ENCODE results near the gene INSL4.

Gene INSL4

DNA sequence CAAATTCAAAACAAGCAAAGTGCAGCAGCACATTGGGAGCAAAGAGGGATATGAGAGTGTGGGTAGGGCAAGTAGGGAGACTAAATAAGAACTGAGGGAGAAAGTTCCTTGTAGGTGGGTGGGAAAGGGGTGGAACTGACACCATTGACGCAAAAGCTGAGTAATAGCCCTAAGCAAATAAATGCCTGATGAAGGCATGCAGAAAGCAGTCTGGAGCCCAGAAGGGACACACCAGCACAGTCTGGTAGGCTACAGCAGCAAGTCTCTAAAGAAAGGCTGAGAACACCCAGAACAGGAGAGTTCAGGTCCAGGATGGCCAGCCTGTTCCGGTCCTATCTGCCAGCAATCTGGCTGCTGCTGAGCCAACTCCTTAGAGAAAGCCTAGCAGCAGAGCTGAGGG, at the start of gene INSL4:
Gene INSL4, plus strand, starts transcription at position 208 of the 400 bp plus-strand sequence. Its CDS starts 105 bp downstream, at position 313.
- no peak for DNase-seq

DNA sequence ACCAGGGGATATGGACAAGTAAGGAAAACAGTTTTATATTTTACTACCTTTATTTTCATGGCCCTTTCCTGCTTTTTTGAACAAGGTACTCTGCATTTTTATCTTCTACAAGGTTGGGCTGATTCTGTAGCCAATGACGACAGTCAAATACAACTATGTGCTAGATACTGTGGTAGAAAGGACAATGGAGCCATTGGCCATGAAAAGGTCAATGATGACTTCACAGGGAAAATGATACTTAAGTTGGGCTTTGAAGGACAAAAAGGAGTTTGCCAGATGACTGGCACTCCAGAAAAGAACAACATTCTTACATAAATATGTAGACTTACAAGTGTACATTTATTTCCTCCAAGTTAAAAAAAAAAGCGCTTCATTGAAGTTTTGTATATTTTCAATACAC, 46.4 kb upstream of the INSL4 start:
- no peak for DNase-seq

DNA sequence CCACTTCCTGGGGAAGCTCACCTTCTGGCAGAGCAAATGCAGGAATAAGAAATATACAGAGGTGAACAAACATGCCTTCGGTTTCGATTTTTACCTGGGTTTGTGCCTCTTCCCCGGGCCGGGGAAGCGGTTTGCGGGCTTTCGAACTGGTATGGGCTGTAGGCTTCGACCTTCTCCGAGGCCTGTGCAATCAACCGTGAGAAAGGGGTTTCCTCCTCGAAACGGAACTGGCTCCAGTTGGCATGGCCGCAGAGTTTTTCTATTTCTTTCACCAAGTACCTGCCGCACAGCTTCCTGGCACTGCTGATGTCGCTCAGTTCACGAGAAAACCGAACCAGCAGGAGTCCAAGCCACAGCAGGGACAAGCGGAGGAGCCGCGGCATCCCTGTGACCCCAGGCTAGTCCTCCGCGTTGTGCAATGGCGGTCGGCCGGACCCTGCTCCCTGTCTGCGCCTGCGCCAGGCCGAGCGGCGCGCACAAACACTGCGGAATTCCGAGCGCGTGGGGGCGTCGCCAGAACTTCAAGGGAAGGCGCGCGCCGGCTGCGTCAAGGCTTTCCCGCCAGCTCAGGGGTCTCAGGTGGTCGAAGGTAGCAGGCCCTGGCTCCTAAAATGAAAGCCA, 45.9 kb upstream of the INSL4 start, which contains the start of gene INSL6:
Gene INSL6, minus strand, starts transcription at position 420 of the 621 bp plus-strand sequence. Its CDS starts 37 bp downstream, at position 383.
- DNase-seq: no peak

DNA sequence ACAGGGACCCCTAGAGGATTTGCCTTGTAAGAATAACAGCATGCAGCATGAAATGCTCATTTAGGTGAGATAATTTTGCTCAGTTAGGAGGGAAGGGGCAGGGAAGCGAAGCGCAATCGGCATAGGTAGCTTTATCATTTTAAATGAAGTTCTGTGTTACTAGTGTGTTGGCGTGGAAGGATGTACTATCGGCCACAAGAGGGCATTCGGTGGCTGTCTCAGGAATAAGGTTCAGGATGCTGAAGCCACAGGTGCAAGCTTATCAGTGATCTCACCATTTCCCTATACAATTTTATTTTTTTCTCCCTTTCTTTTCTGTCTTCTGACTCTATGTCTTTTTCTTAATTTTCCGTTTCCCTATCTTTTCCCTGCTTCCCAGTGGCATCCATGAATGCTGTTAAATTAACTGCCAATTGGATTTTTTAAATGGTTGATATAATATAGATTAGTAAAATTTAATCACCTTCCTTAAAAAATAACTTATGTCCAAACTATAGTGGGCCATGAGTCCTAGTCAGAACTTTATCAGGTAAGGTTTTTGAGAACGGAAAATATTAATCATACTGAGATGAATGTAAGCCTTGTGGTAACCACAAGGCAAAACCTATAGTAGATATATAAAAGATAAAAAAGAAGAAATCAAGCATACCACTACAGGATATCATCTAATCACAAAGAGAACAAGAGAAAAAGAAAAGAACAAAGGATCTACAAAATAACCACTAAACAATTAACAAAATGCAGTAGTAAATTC, 44.6 kb upstream of the INSL4 start:
- no peak for DNase-seq

DNA sequence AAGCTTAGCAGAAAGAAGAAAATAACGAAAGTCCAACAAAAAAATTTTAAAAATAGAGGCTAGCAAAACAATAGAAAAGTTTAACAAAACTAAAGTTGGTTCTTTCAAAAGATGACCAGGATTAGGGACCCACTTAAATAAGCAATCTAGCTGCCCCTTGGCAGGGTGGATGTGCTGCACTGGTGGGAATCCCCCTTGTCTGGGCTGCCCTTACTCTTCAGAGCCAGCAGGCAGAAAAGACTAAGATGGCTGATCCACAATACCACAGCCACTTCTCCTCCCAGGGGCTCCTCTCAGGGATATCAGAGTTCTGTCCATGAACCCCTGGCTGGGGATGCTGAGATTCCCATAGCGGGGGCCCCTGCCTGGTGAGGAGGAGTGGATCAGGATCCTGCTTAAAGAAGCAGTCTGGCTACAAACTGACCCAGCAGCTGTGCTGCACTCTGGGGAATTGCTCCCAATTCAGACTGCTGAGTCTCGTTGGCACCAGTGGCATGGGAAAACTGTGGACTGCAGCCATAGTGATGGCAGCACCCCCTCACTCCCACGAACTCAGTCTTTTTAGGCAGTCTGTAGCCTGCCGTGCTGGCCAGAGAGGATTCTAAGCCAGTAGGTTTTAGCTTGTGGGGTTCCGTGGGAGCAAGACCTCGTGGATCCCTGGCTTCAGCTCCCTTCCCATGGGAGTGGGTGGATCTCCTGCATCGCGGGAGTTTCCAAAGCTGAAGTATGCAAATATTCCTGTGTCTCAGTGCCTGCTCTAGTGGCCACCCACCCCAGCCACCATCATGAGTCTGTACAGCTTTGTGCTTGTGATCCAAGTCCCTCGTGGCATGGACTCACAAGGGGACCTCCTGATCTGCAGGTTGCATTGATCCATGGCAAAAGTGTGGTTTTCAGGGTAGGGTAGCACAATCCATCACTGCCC, 42.9 kb upstream of the INSL4 start:
- DNase-seq: no peak

DNA sequence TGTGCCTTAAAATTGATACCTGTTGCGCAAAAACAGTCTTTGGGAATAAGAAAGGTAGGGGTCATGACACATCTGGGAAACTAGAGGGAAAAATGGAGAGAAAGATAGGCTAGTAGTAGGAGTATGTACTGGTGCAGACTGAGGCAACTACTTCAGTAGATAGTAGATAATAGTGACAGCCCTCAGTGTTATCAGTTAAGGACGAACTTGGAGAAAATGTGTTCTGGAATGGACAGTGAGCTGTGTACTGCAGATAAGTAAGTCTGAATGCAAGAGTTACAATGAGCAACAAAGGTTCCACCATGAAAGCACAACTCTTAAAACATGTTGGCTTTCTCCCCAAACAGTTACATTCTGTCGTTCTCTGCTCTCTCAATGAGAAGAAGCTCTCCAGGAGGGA, 39.2 kb upstream of the INSL4 start:
- no peak for DNase-seq

DNA sequence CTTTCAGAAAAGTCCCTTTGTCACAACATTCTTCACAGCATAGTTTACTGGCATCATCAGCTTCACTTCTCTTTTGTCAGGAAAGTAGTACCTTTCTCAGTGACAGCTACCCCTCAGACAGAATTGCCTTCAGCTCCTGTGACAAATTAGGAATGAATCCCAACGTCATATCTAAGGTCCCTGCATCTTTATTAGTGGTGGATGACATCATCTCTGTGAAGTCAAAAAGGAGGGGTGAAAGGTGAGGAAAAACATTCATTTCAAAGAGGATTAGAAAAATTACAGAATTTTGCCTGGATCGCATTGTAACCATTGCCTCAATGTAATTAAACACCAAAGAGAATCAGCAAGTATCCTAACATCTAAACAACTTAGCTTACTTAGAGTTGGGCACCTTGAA, 37.9 kb upstream of the INSL4 start:
- DNase-seq: no peak

DNA sequence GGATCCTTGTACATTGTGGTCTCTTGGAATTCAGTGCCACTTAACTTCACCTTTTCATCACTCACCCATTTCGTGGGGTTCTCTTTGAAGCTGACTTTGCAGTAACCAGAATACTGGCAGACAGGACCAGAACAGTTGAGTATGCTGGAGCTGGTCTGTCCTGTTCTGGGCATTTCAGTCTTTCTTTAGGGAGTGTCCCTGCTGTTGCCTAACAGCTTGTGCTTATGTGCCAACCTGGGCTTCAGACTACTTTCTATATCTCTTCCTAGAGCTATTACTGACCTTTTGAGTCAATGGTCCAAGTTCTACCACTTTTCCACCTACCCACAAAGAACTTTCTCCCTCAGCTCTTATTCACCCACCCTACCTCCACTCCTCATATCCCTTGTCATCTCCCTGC, 35.8 kb upstream of the INSL4 start:
- no peak for DNase-seq

DNA sequence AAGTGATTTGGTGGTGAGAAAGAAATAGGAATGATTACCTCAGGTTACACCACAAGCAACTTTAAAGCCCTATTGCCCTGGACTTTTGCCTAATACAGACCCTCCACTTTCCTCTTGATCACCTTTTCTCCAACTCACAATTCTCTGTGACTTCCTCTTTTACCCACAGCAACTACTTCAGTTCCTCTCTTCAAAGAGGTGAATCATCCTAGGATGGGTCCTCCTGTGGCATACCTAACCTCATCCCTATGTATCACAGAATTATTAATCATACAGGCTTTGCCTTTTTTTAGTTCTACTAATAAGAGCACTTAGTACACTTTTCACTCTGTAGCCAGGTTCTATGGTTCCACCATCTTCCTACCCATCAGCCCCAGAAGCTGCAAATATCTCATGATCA, 26.1 kb upstream of the INSL4 start:
- no peak for DNase-seq

DNA sequence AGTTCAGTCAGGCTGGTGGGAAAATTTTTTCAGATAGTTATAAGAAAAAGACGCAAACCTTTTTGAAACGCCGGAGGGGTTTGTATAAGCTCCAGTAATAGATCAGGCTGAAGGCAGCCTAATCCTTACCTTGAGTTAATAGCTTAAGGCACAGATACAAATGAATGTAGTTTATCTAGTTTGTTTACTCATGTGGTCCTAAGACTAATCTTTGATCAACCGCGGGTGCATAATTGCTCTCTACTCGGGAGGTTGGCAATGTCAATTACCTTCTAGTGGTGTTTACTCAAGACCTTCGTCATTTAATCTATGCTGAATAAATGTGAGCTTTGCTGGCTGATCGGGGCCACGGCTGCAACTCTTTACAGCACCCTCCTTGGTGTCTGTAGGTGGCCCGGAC, 665 bp upstream of the INSL4 start:
- no peak for DNase-seq

DNA sequence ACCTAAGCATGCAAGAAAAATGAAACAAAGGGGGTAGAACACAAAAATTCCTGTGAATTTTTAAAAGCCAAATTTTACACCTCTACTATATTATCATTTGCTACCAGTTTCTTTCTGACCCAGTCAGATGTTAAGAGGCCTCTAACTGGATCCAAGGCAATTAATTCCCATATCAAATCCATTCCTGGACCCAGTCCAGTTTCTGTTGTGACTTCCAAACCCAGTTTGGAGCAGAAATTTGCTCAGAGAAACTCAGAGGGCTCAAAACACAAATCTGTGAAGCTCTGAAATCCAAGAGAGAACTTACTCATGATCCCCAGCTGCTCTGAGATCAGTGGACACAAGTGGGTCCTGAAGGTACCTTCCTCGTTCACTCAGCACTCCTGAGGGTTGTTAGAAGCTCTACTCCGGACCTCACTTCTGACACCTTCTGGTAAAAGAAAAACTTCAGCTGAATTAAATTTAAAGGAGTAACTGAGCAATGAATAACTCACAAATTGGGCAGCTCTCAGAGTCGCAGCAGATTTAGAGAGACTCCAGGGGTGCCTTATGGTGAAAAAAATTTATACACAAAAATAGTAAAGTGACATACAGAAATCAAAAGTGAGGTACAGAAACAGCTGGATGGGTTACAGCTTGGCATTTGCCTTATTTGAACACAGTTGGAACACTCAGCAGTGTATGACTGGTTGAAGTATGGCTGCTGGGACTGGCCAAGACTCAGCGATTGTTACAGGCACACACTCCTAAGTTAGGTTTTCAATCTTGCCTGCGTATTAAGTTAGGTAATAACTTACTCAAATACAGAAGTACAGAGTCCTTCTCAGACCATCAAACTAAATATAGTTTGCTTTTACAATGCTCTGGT, 32.4 kb downstream of the INSL4 start:
- no peak for DNase-seq

DNA sequence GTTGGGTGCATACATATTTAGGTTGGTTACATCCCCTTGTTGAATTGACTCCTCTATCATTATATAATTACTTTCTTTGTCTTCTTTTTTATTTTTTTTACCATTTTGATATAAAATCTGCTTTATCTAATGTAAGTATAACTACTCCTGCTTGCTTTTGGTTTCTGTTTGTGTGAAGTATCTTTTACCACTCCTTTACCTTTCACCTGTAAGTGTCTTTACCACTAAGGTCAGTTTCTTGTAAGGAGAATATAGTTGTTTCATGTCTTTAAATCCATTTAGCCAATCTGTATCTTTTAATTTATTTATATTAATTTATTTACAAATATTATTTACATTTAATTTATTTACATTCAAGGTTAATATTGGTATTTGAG, 33.0 kb downstream of the INSL4 start:
- no peak for DNase-seq

DNA sequence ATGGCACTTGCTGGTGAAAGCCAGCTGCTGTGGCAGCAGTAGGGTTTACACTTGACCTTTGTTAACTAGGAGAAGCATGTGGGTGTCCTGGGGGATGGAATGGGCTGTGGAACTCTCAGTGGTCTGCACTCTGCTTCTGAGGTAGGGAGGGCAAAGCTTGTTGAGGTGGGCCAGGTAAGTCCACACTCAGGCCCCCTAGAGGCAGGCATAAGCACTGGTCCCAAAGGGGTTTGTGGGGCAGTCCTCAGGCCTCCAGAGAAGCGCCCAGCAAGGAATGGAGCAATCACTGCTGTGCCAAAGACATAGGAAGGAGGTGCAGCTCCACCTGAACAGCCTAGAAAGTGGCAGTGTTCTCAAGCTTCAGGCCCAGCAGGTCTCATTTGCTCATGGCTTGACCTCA, 34.7 kb downstream of the INSL4 start:
- no peak for DNase-seq

DNA sequence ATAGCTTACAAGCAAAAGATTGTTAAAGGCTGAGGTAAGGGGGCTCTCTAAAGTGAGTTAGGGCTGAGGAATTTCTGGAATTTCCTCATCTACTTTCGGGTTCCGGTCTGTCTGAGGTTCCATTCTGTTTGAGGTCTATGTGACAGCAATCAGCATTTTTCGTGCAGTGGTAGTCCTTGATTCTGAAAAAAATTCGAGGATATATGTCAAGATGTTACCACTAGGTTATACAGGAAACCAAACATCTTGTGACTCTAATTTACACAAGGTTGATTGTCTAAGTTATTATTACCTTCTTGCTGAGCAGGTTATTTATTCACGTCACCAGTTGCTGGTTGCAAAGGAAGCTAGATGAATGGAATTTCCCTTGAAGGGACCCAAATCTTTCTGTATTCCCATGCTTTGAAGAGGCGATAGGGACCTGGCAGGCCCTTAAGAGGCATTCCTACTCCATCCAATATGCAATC, 38.1 kb downstream of the INSL4 start:
- no peak for DNase-seq

DNA sequence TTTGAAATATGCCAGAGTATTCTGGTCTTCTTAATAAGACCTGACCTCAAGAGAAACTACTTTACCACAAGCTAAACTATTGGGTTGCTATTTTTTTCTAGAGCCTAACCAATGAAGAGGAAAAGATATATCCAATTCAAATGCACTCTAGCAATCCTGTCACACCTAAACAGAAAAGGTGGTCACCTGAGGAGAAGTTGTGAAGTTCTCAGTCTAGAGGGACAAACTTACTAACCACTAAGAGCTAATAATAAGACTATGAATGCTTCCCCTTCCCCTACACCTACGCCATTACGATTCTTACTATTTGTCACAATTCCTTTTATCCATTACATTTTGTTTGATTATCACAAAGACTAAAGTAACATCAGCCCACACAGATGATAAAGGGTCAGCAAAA, 43.6 kb downstream of the INSL4 start:
- no peak for DNase-seq

DNA sequence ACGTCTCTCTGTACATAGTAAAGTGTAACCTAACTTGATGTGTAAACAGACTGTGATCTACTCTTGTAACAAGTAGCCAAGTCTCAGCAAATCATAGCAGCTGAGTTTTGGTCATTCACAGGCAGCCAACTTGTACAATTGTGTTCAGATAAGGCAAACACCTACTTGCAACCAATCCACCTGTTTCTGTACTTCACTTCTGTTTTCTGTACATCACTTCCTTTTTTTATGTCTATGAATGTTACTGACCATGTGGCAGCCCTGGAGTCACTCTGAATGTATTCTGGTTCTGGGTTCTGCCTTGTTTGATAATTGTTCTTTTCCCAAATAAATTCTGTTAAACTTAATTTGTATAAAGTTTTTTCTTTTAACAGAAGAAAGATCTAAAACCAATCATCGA, 47.3 kb downstream of the INSL4 start:
- DNase-seq: no peak

Data from NCI-H774 (cell line).